HepG2 (cell line): Measurements from ENCODE around the gene PGP. TPM values are rescaled to one million over a fixed set of nuclear protein-coding genes. Genes with fewer than 3 reads are reported as not detected.

Experiments
- ATF2 ChIP-seq: sonication (generic); formaldehyde crosslinking; IDR thresholded peaks from 2 replicates; pipeline ENCODE4 v1.4.0; 2020; ENCODE audit warnings: missing genetic modification reagents
- ATF7 ChIP-seq, 2 experiments: fragments of 450-650 bp in 1 of 2; sonication (generic) in 1 of 2; formaldehyde crosslinking in 1 of 2; IDR thresholded peaks; 2 replicates each; pipeline versions ENCODE4 v1.4.0 to v1.6.1; 2016 to 2020; ENCODE audit warnings: antibody characterized with exemption in 1 of 2, mild to moderate bottlenecking in 1 of 2, missing genetic modification reagents in 1 of 2
- DNMT1 ChIP-seq: sonication (generic); formaldehyde crosslinking; IDR thresholded peaks from 2 replicates; pipeline ENCODE4 v1.5.1; 2020; ENCODE audit warnings: mild to moderate bottlenecking, missing genetic modification reagents
- FOXJ3 ChIP-seq: sonication (generic); formaldehyde crosslinking; IDR thresholded peaks from 2 replicates; pipeline ENCODE4 v1.4.0; 2020; ENCODE audit warnings: missing genetic modification reagents, mild to moderate bottlenecking, borderline replicate concordance
- GRHL1 ChIP-seq: sonication (generic); formaldehyde crosslinking; conservative IDR thresholded peaks from 2 replicates; pipeline ENCODE4 v1.8.0; 2022; ENCODE audit warnings: missing genetic modification reagents
- IKZF5 ChIP-seq: IDR thresholded peaks from 2 replicates; pipeline ENCODE4 v1.6.1; 2018; ENCODE audit warnings: missing genetic modification reagents, mild to moderate bottlenecking, missing compliant biosample characterization
- KDM3A ChIP-seq: IDR thresholded peaks from 2 replicates; pipeline ENCODE4 v1.6.1; 2018; ENCODE audit warnings: low read depth, missing compliant biosample characterization
- MBNL3 ChIP-seq: fragments of 250-450 bp; sonication (Bioruptor Pico); conservative IDR thresholded peaks from 2 replicates; pipeline ENCODE4 v1.8.0; 2022; ENCODE audit warnings: mild to moderate bottlenecking, inconsistent platforms
- PCBP2 ChIP-seq: fragments of 200-400 bp; formaldehyde crosslinking; optimal IDR thresholded peaks from 2 replicates; pipeline ENCODE3; 2018; ENCODE audit warnings: low read length, low read depth; ENCODE audit not compliant: poor library complexity, severe bottlenecking
- SIN3B ChIP-seq: fragments of 150-350 bp; IDR thresholded peaks from 2 replicates; pipeline ENCODE4 v1.6.1; 2014; ENCODE audit warnings: low read length
- TSC22D2 ChIP-seq: sonication (generic); formaldehyde crosslinking; IDR thresholded peaks from 2 replicates; pipeline ENCODE4 v1.5.1; 2020; ENCODE audit warnings: missing genetic modification reagents, mild to moderate bottlenecking, borderline replicate concordance
- ZBTB3 ChIP-seq: sonication (generic); formaldehyde crosslinking; IDR thresholded peaks from 2 replicates; pipeline ENCODE4 v1.4.0; 2020; ENCODE audit warnings: low read depth, mild to moderate bottlenecking, moderate library complexity, missing genetic modification reagents, borderline replicate concordance
- ZNF256 ChIP-seq: sonication (generic); formaldehyde crosslinking; conservative IDR thresholded peaks from 2 replicates; pipeline ENCODE4 v1.4.0; 2020; ENCODE audit warnings: missing genetic modification reagents
- ZNF3 ChIP-seq: IDR thresholded peaks from 2 replicates; pipeline ENCODE4 v1.7.0; 2017; ENCODE audit warnings: inconsistent platforms
- ZNF552 ChIP-seq: sonication (generic); formaldehyde crosslinking; IDR thresholded peaks from 2 replicates; pipeline ENCODE4 v1.9.0; 2022; ENCODE audit warnings: missing genetic modification reagents, mild to moderate bottlenecking, borderline replicate concordance
- ZNF589 ChIP-seq: sonication (generic); formaldehyde crosslinking; conservative IDR thresholded peaks from 2 replicates; pipeline ENCODE4 v1.8.0; 2022; ENCODE audit warnings: mild to moderate bottlenecking, moderate library complexity, missing genetic modification reagents
- polyA plus RNA-seq, 8 experiments: library from polyadenylated mRNA; depleted of rRNA in 3 of 8; stranded (reverse) in 7 of 8; unstranded in 1 of 8; fragments of >200 nt; fragmentation: Illumina TruSeq in 4 of 8; extraction: Trizol in 4 of 8; gene quantifications; 2 replicates each; pipeline versions ENCODE4 v1.2.1 to v1.2.3, GENCODE V29; 2011 to 2016; ENCODE audit warnings: low read depth in 4 of 8, missing spikeins in 1 of 8, mixed read lengths in 1 of 8; ENCODE audit not compliant: insufficient read depth in 1 of 8
- total RNA-seq, 5 experiments: library from RNA; depleted of rRNA; stranded (reverse); fragments of >200 nt; fragmentation: Illumina TruSeq; extraction: Trizol; gene quantifications; 2 replicates each; pipeline ENCODE4 v1.2.3, GENCODE V29; 2016; ENCODE audit warnings: low read depth in 1 of 5
- TF ChIP-seq, protein P1 (sequence below): sonication (generic); formaldehyde crosslinking; IDR thresholded peaks from 2 replicates; pipeline ENCODE4 v1.4.0; 2020; ENCODE audit warnings: missing genetic modification reagents
- TF ChIP-seq, protein P2 (sequence below): sonication (generic); formaldehyde crosslinking; IDR thresholded peaks from 2 replicates; pipeline ENCODE4 v1.5.1; 2020; ENCODE audit warnings: missing genetic modification reagents, mild to moderate bottlenecking, borderline replicate concordance

Gene PGP
- total and polyA plus RNA-seq, 2 of the 13 experiments (the other 11 are each of a cell fraction or from before 2014, with no cell fraction given), result 7.3 to 18.3 TPM

DNA sequence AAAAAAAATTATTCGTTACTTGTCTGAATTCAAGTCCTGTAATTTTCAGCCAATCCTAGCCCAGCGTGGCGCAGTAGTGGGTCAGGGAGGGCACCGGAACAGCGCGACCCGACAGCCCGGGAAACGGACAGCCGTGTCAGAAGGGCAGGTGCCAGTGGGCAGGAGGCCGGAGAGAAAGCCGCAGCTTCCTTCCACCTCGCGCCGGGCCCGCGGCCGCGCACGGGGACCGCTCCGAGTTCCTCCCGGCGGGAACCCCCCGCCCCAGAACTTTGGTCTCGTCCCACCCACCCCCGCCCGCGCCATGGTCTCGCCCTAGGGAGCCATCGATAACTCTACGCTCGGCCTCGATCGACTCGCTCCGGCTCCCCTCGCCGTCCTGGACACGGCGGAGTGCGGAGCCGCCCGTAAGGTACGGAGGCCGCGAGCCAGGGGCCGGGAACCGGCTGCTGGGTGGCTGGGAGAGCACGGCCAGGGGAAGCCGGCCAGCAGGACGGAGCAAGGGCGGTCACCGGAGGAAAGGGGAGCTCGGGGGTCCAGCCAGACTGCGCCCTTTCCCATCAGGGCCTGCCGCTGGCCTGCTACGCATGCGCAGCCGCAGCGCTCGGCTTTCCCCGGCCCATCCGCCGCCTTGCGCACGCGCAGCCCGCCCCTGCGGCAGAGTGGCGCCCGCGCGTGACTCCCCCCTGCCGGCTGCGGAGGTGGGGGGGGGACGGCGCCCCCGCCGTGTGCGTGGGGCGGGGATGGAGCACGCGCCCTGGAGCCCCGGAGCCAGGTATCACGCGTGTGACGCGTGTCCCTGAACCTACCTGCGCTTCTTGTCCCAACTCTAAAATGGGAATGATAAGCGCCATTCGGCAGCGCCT lies 9.3 kb downstream of the PGP start, which contains the start of gene MLST8 (continued):
- no peak for TF ChIP-seq PCBP2
- peak; percentile 39; the same call in 1 of the 2 replicates for TF ChIP-seq ATF7 (IDR thresholded peaks at IDR 0.05)
- no peak for TF ChIP-seq ATF7 (CRISPR knock-in tag; IDR thresholded peaks at IDR 0.05)
- peak; percentile 53; the same call in 1 of the 2 replicates for TF ChIP-seq IKZF5
- TF ChIP-seq ATF2 (CRISPR knock-in tag), result peak; percentile 77
- TF ChIP-seq ZNF589 (CRISPR knock-in tag), result 0 out of 2 replicates have a peak, but pooled peaks have one; percentile 55
- TF ChIP-seq ZBTB3 (CRISPR knock-in tag), result no peak
- TF ChIP-seq SIN3B, result peak; percentile 77
- TF ChIP-seq ZNF552 (CRISPR knock-in tag), result 0 out of 2 replicates have a peak, but pooled peaks have one; percentile 37
- no peak for TF ChIP-seq KDM3A (CRISPR knock-in tag)
- TF ChIP-seq MBNL3 (CRISPR knock-in tag), result no peak
- TF ChIP-seq ZNF3, result no peak
- TF ChIP-seq, protein P1, sequence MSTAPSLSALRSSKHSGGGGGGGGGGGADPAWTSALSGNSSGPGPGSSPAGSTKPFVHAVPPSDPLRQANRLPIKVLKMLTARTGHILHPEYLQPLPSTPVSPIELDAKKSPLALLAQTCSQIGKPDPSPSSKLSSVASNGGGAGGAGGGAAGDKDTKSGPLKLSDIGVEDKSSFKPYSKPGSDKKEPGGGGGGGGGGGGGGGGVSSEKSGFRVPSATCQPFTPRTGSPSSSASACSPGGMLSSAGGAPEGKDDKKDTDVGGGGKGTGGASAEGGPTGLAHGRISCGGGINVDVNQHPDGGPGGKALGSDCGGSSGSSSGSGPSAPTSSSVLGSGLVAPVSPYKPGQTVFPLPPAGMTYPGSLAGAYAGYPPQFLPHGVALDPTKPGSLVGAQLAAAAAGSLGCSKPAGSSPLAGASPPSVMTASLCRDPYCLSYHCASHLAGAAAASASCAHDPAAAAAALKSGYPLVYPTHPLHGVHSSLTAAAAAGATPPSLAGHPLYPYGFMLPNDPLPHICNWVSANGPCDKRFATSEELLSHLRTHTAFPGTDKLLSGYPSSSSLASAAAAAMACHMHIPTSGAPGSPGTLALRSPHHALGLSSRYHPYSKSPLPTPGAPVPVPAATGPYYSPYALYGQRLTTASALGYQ, result no peak
- TF ChIP-seq TSC22D2 (CRISPR knock-in tag), result 0 out of 2 replicates have a peak, but pooled peaks have one; percentile 64
- TF ChIP-seq, protein P2, sequence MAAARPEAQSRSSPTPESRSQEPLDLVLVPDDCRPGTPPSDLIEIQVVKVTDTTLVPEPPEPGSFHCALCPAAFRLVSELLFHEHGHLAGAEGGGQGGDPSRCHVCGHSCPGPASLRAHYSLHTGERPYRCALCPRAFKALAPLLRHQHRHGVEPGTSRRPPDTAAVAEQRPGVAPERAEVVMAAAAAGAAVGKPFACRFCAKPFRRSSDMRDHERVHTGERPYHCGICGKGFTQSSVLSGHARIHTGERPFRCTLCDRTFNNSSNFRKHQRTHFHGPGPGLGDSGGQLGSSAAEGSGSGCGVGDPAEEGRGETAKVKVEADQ, result no peak
- no peak for TF ChIP-seq DNMT1
- no peak for TF ChIP-seq GRHL1
- TF ChIP-seq ZNF256 (CRISPR knock-in tag), result no peak
- peak; percentile 49; the same call in 1 of the 2 replicates for TF ChIP-seq FOXJ3 (CRISPR knock-in tag)
